SK-N-SH (cell line): ENCODE data around the gene RALGDS.

Source experiments
- EP300 ChIP-seq, 2 experiments: IDR thresholded peaks; 2 replicates each; pipeline versions ENCODE4 v1.4.0 to v1.6.1; 2012; ENCODE audit warnings: borderline replicate concordance in 1 of 2, low read depth in 1 of 2, low read length in 1 of 2
- EZH2phosphoT487 ChIP-seq: fragments of 200-600 bp; sonication (generic); IDR thresholded peaks from 2 replicates; pipeline ENCODE4 v1.6.1; 2017; ENCODE audit warnings: low read depth, mixed run types, mild to moderate bottlenecking, antibody characterized with exemption, moderate library complexity, borderline replicate concordance
- FOXJ3 ChIP-seq: sonication (generic); formaldehyde crosslinking; IDR thresholded peaks from 2 replicates; pipeline ENCODE4 v1.5.1; 2020; ENCODE audit warnings: mild to moderate bottlenecking, missing genetic modification reagents
- MXI1 ChIP-seq: IDR thresholded peaks from 2 replicates; pipeline ENCODE4 v1.6.1; 2012; ENCODE audit warnings: mild to moderate bottlenecking, low read depth, low read length, improper control_type of control experiment
- RFX5 ChIP-seq: IDR thresholded peaks from 2 replicates; pipeline ENCODE4 v1.6.1; 2012; ENCODE audit warnings: mild to moderate bottlenecking, improper control_type of control experiment, low read length
- TAF1 ChIP-seq: IDR thresholded peaks from 2 replicates; pipeline ENCODE4 v1.6.1; 2012; ENCODE audit warnings: low read depth, mild to moderate bottlenecking, low read length, moderate library complexity, borderline replicate concordance
- YY1 ChIP-seq: IDR thresholded peaks from 2 replicates; pipeline ENCODE4 v1.4.0; 2012; ENCODE audit warnings: low read depth, mild to moderate bottlenecking
- TF ChIP-seq, protein P1 (sequence below): fragments of 200-600 bp; sonication (generic); IDR thresholded peaks from 2 replicates; pipeline ENCODE4 v1.6.1; 2017; ENCODE audit warnings: antibody characterized with exemption, mild to moderate bottlenecking, moderate library complexity
- TF ChIP-seq, protein P2 (sequence below): IDR thresholded peaks from 2 replicates; pipeline ENCODE4 v1.4.0; 2012; ENCODE audit warnings: low read depth
- TF ChIP-seq, protein P3 (sequence below): fragments of 150-350 bp; IDR thresholded peaks from 2 replicates; pipeline ENCODE4 v1.6.1; 2017; ENCODE audit warnings: antibody characterized with exemption, low read length, low read depth, borderline replicate concordance
- TF ChIP-seq, protein P4 (sequence below): fragments of 150-350 bp; IDR thresholded peaks from 2 replicates; pipeline ENCODE4 v1.6.1; 2016; ENCODE audit warnings: mild to moderate bottlenecking, low read depth, low read length

DNA sequence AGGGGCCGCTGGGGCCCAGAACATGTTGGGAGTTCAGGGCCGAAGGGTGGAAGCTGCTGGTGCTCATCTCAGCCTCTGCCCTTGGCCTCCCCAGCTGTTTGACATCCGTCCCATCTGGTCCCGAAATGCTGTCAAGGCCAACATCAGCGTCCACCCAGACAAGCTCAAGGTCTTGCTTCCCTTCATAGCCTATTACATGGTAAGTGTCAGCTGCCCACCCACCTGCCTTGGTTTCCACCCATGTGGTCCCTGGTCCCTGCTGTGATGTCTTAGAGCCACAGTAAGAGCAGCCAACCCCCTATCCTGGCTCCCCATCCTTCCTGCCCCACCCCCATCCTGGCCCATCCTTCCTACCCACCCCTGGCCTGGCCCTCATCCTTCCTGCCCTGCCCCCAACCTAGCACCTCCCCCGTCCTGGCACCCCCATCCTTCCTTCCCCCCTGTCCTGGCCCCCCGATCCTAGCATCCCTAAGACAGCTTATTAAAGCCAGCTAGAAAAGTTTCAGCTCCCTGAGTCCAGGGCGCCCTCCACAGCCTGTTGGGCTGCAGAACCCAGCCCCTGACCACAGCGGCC lies 69.0 kb downstream of the RALGDS start:
- no peak for TF ChIP-seq FOXJ3 (CRISPR knock-in tag)
- TF ChIP-seq TAF1 = no peak
- TF ChIP-seq, protein P1, sequence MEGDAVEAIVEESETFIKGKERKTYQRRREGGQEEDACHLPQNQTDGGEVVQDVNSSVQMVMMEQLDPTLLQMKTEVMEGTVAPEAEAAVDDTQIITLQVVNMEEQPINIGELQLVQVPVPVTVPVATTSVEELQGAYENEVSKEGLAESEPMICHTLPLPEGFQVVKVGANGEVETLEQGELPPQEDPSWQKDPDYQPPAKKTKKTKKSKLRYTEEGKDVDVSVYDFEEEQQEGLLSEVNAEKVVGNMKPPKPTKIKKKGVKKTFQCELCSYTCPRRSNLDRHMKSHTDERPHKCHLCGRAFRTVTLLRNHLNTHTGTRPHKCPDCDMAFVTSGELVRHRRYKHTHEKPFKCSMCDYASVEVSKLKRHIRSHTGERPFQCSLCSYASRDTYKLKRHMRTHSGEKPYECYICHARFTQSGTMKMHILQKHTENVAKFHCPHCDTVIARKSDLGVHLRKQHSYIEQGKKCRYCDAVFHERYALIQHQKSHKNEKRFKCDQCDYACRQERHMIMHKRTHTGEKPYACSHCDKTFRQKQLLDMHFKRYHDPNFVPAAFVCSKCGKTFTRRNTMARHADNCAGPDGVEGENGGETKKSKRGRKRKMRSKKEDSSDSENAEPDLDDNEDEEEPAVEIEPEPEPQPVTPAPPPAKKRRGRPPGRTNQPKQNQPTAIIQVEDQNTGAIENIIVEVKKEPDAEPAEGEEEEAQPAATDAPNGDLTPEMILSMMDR = no peak
- no peak for TF ChIP-seq RFX5
- TF ChIP-seq, protein P2, sequence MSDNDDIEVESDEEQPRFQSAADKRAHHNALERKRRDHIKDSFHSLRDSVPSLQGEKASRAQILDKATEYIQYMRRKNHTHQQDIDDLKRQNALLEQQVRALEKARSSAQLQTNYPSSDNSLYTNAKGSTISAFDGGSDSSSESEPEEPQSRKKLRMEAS = no peak
- TF ChIP-seq, protein P3, sequence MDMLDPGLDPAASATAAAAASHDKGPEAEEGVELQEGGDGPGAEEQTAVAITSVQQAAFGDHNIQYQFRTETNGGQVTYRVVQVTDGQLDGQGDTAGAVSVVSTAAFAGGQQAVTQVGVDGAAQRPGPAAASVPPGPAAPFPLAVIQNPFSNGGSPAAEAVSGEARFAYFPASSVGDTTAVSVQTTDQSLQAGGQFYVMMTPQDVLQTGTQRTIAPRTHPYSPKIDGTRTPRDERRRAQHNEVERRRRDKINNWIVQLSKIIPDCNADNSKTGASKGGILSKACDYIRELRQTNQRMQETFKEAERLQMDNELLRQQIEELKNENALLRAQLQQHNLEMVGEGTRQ = no peak
- TF ChIP-seq EP300 (IDR thresholded peaks at IDR 0.05; ENCODE audit: borderline replicate concordance in 1 of 2, low read depth in 1 of 2, low read length in 1 of 2) = no peak
- no peak for TF ChIP-seq YY1
- TF ChIP-seq, protein P4, sequence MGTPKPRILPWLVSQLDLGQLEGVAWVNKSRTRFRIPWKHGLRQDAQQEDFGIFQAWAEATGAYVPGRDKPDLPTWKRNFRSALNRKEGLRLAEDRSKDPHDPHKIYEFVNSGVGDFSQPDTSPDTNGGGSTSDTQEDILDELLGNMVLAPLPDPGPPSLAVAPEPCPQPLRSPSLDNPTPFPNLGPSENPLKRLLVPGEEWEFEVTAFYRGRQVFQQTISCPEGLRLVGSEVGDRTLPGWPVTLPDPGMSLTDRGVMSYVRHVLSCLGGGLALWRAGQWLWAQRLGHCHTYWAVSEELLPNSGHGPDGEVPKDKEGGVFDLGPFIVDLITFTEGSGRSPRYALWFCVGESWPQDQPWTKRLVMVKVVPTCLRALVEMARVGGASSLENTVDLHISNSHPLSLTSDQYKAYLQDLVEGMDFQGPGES = no peak
- TF ChIP-seq MXI1 = no peak
- TF ChIP-seq EZH2phosphoT487 = no peak
